Ureter (tissue), 1 donor: ENCODE results near the gene POU2AF1. TPM values are rescaled to one million over a fixed set of nuclear protein-coding genes. Genes with fewer than 3 reads are reported as not detected.
"Not testable (repeated sequence)": the region's sequence is repeated elsewhere in the genome, so short reads cannot be mapped to it uniquely, and the experiment has no call there.

Experiments used
- DNase-seq: peaks from one replicate; pipeline ENCODE4 v3.0.0-alpha.2; 2020; ENCODE audit warnings: low spot score
- total RNA-seq: library from RNA; stranded (reverse); gene quantifications from one replicate; pipeline ENCODE4 v1.2.4, GENCODE V29; 2023
- donor health status: DM: yes; HTN: yes; CAD: no.

Gene POU2AF1
- total RNA-seq, 1 donor from 2014 or later: 21.7 TPM

- no peak for DNase-seq
Observed at GRCh38 chr11:111409915-111410314, 30.8 kb upstream of the POU2AF1 start.

- no peak for DNase-seq
Observed at GRCh38 chr11:111408789-111409727, 30.0 kb upstream of the POU2AF1 start.

- no peak for DNase-seq
Observed at GRCh38 chr11:111407652-111408051, 28.6 kb upstream of the POU2AF1 start.

- DNase-seq: no peak
Observed at GRCh38 chr11:111406589-111406988, 27.5 kb upstream of the POU2AF1 start.

GRCh38 chr11:111406091-111406490 lies 27.0 kb upstream of the POU2AF1 start:
- DNase-seq: no peak

- DNase-seq: no peak
Observed at GRCh38 chr11:111405551-111405950, 26.5 kb upstream of the POU2AF1 start.

GRCh38 chr11:111403051-111403726 lies 24.1 kb upstream of the POU2AF1 start:
- no peak for DNase-seq

- DNase-seq: no peak
Observed at GRCh38 chr11:111402411-111402810, 23.3 kb upstream of the POU2AF1 start.

GRCh38 chr11:111401957-111402356 lies 22.9 kb upstream of the POU2AF1 start:
- not testable (repeated sequence) for DNase-seq

GRCh38 chr11:111400595-111400994 lies 21.5 kb upstream of the POU2AF1 start:
- no peak for DNase-seq

- no peak for DNase-seq
Observed at GRCh38 chr11:111399187-111400031, 20.3 kb upstream of the POU2AF1 start.

GRCh38 chr11:111397034-111397433 lies 18.0 kb upstream of the POU2AF1 start:
- DNase-seq: no peak

GRCh38 chr11:111395749-111396148 lies 16.7 kb upstream of the POU2AF1 start:
- no peak for DNase-seq

- no peak for DNase-seq
Observed at GRCh38 chr11:111395081-111395480, 16.0 kb upstream of the POU2AF1 start.

- DNase-seq: not testable (repeated sequence)
Observed at GRCh38 chr11:111394147-111394546, 15.1 kb upstream of the POU2AF1 start.

- no peak for DNase-seq
Observed at GRCh38 chr11:111393585-111393984, 14.5 kb upstream of the POU2AF1 start.

GRCh38 chr11:111393096-111393495 lies 14.0 kb upstream of the POU2AF1 start:
- DNase-seq: no peak

- no peak for DNase-seq
Observed at GRCh38 chr11:111392552-111392951, 13.5 kb upstream of the POU2AF1 start.

GRCh38 chr11:111391328-111392124 lies 12.5 kb upstream of the POU2AF1 start:
- no peak for DNase-seq

- no peak for DNase-seq
Observed at GRCh38 chr11:111388842-111389241, 9.8 kb upstream of the POU2AF1 start.

- DNase-seq: no peak
Observed at GRCh38 chr11:111388420-111388819, 9.3 kb upstream of the POU2AF1 start.
